ENCODE data around the gene NCKAP5L. TPM values are rescaled to one million over a fixed set of nuclear protein-coding genes. Genes with fewer than 3 reads are reported as not detected.

The NCKAP5L gene
- total RNA-seq, 2 donors from 2014 or later, result 17.3 to 63.1 TPM

DNA sequence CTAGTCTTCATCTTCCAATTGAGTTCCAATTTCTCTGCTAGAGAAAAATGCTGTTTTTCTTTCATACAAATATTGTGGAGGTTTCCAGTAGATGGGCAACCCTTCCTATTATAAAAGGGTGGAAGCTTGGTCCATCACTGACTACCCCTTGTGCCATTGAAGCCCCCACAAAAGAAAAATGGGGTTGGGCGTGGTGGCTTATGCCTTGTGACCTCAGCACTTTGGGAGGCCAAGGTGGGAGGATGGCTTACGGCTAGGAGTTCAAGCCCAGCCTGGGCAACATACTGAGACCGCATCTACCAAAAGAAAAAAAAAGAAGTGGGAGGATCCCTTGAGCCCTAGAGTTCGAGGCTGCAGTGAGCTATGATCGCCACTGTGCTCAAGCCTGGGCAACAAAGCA, 22.8 kb downstream of the NCKAP5L start:
- Histone ChIP-seq H3K4me3 (no peak overlapping the region), H3K4me1 (replicated peaks) (no peaks in the 10 kb centered on the region), H3K9me3 (no peaks in the 10 kb centered on the region), H3K27me3 (replicated peaks; ENCODE audit: insufficient read depth) (no peaks in the 10 kb centered on the region), H3K36me3 (no peaks in the 10 kb centered on the region), H3K27ac (no peak overlapping the region)
- intact Hi-C loops (cut with DNase I), result no loop called here
- TF ChIP-seq CTCF (IDR thresholded peaks at IDR 0.05) (no peak), POLR2AphosphoS5 (IDR thresholded peaks at IDR 0.05) (no peak), POLR2A (IDR thresholded peaks at IDR 0.05) (no peak)
- WGBS, result 91% methylated on average over 5 of the region's 5 CpGs
- DNase-seq (ENCODE audit: low spot score), result no peak

DNA sequence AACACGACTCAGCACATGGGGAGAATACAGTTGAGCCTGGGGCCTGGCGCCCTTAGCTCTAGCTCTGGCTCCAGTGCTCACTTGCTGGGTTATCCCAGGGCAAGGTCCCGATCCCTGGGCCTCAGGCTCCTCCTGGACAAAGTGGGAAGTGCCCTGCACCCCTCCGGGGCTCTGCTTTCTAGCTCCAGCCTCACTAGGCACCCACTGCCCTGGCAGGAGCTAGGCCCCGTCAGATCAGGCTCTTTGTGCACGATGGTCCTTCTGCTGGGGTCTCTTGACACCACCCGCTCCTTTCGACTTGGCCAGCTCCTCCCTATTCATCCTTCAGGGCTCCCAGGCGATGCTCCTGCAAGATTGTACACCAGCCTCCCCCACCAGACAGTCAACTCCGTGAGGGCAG, 23.4 kb downstream of the NCKAP5L start:
- WGBS, result 92% methylated on average over 10 of the region's 10 CpGs
- TF ChIP-seq POLR2A (IDR thresholded peaks at IDR 0.05) (no peak), POLR2AphosphoS5 (IDR thresholded peaks at IDR 0.05) (no peak), CTCF (IDR thresholded peaks at IDR 0.05) (no peak)

DNA sequence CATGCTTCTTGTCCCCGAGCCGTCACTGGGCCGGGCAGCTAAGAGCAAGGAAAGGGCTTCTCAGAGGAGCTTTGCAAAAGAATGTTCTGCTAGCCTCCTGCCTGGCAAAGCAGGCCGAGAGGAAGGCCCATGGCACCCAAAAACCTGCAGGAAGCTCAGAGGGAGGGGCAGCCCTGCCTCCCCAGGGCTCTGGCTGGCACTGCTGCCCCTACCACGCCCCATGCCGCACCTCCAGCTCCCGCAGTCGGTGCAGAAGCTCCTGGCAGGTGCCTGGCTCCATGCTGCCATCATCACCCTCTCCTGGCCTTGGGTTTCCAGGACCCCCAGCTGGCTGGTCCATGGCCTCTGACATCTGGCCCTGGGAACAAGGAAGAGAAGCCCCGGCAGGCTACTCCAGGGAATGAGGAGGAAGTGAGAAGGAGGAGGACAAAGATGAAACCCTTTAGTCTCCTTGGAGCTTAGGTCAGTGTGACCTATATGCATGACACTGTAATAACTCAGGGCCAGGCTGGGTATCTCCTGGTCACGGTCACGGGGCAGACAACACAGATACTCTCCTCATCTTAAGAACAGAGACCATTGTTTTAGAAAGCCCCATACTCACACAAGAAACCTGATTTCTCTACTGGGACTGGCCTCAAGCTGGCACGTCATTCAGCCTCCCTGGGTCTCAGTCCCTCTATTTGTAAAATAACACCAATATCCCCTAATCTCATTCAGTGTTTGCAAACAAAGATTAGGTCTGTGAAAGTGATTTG, 24.3 kb downstream of the NCKAP5L start:
- Histone ChIP-seq H3K36me3 (no peaks in the 10 kb centered on the region), H3K4me3 (no peak overlapping the region), H3K4me1 (replicated peaks) (no peaks in the 10 kb centered on the region), H3K9me3 (no peaks in the 10 kb centered on the region), H3K27me3 (replicated peaks; ENCODE audit: insufficient read depth) (no peaks in the 10 kb centered on the region), H3K27ac (no peak overlapping the region)
- 86% methylated on average over 11 of the region's 12 CpGs for WGBS
- intact Hi-C loops (cut with DNase I), result no loop called here
- TF ChIP-seq POLR2AphosphoS5 (IDR thresholded peaks at IDR 0.05) (no peak), CTCF (IDR thresholded peaks at IDR 0.05) (no peak), POLR2A (IDR thresholded peaks at IDR 0.05) (no peak)
- no peak for DNase-seq (ENCODE audit: low spot score)

More for the DNA sequence above, 23.4 kb downstream of the NCKAP5L start:
- Histone ChIP-seq H3K27ac (no peak overlapping the region), H3K9me3 (no peaks in the 10 kb centered on the region), H3K4me3 (no peak overlapping the region), H3K36me3 (no peaks in the 10 kb centered on the region), H3K27me3 (replicated peaks; ENCODE audit: insufficient read depth) (no peaks in the 10 kb centered on the region), H3K4me1 (replicated peaks) (no peaks in the 10 kb centered on the region)
- intact Hi-C loops (cut with DNase I), result no loop called here
- DNase-seq (ENCODE audit: low spot score), result no peak

- WGBS, result 75% methylated on average over 17 of the region's 17 CpGs
- Histone ChIP-seq H3K27ac (no peak overlapping the region), H3K4me1 (replicated peaks) (no peaks in the 10 kb centered on the region), H3K4me3 (no peak overlapping the region), H3K9me3 (no peaks in the 10 kb centered on the region), H3K27me3 (replicated peaks; ENCODE audit: insufficient read depth) (no peaks in the 10 kb centered on the region), H3K36me3 (no peaks in the 10 kb centered on the region)
- TF ChIP-seq POLR2AphosphoS5 (IDR thresholded peaks at IDR 0.05), result no peak
- TF ChIP-seq POLR2A (IDR thresholded peaks at IDR 0.05), result no peak
- no peak for TF ChIP-seq CTCF (IDR thresholded peaks at IDR 0.05)
- intact Hi-C loops (cut with DNase I), result no loop called here
- no peak for DNase-seq (ENCODE audit: low spot score)
Measured at GRCh38 chr12:49801141-49802063, 26.8 kb downstream of the NCKAP5L start.

Data from prostate gland (tissue), 2 donors.